ENCODE measurements around the gene GAS6.

Gene GAS6

DNA sequence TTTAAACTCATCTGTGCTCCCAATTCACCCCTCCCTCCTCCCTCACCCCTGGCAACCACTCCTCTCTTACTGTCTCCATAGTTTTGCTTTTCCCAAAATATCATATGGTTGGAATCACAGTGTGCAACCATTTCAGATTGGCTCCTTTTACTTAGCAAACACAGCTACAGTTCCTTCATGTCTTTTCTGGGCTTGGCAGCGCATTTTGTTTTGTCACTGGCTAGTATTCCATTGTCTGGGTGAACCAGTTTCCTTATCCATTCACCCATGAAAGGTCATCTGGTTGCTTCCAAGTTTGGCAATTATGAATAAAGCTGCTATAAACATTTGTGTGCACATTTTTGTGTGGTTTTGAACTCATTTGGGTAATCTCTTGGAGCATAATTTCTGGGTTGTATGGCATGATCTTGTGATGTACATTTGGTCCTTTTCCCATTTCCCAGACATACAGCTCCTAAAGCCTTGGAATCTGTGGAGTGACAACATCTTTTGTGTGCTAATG is 23.9 kb upstream of the GAS6 start:
- no peak for DNase-seq (ENCODE audit: low read depth)

DNA sequence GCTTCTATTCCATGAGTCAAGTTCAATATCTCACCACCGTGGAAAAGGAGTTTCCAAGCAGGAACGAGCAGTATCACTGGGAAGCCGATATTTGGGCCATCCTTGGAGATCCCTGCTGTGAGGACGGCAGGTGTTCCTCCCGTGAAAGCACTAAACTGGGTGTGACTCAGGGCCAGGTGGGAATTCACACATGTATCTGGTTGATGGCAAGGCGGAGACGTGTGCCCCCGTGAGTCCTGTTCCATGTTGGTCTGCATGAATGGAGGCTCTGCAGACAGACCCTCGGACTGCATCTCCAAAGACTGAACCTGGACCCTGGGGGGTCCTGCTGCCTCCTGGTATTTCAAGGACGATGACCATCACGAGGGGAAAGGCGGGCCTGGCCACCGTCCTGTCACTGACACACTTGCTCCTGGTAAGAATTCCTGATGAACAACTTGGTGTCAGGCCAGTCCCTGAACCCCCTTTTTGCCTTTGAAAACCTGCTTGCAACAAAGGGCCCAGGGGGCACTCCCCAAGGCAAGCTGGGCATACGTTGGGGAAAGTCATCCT is 22.8 kb upstream of the GAS6 start:
- DNase-seq (ENCODE audit: low read depth): no peak

DNA sequence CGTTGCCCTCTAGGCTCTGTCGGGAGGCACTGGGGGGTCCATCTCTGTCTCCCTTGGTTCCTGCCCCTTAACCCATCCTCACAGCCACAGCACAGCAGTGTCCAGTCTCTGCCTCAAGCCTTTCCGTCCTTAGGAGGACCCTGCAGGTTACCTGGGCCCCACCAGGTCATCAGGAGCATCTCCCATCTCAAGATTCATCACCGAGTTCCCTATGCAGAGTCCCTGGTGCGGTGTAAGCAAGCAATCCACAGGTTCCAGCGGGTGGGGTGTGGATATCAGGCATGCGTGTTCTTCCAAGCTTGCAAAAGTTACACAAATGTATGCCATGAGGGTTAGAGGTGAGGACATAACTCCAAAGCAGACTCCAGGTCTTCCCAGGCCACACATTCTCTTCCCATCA is 20.9 kb upstream of the GAS6 start:
- no peak for DNase-seq (ENCODE audit: low read depth)

DNA sequence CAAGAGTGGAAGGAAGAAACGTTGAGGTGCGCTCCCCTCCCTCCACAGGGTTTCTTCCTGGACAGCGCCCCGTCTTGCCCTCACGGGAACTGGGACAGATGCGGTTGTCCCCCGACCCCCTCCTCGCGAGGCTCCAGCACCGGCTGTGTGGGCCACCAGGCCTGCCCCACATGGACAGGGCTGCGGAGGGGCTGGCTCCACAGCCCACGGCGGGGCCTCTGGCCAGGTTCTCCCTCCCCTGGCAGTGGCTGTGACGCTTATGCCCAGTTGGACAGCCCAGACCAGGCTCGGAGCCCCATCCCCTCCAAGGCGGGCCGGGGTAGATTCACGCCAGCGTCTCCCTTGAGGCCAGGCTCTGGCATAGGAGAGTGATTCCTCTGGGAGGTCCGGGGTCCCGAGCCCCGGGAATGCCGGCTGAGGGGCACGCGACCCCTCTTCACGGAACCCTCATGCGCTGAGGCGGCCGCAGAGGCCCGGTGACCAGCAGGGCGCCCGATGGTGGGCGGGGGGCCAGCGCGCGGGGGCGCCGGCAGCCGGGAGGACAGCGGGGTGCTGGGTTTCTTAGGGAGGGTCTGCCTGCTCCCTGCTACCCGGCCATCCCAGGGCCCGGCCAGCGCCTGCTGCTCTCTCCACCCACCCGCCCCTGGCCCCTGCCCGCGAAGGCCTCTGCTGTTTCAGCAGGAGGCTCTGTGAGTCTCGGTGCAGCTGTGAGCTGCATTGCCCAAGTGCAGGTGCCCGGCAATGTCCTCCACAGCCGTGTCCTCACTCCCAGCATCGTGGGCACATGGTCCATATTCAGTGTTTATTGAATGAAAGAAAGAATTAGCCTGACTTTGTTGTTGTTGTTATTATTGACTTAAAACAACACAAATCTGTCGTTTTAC is 20.3 kb upstream of the GAS6 start:
- no peak for DNase-seq (ENCODE audit: low read depth)

DNA sequence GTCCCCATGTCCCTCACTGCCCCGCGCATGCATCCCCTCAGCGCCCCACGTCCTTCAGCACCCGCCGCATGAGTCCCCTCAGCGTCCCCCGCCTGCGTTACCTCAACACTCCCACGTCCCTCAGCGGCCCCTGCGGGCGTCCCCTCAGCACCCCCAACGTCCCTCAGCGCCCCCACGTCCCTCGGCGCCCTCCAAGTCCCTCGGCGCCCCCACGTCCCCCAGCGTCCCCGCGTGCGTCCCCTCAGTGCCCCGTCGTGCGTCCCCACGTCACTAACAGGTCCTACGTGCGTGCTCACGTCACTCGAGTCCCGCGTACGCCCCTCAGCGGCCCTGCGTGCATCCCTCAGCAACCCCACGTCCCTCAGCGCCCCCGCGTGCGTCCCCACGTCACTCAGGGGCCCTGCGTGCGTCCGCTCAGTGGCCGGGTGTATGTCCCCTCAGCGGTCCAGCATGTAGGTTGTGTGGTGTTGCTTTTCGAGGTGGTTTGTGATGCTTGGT is 19.5 kb upstream of the GAS6 start:
- DNase-seq (ENCODE audit: low read depth): no peak

DNA sequence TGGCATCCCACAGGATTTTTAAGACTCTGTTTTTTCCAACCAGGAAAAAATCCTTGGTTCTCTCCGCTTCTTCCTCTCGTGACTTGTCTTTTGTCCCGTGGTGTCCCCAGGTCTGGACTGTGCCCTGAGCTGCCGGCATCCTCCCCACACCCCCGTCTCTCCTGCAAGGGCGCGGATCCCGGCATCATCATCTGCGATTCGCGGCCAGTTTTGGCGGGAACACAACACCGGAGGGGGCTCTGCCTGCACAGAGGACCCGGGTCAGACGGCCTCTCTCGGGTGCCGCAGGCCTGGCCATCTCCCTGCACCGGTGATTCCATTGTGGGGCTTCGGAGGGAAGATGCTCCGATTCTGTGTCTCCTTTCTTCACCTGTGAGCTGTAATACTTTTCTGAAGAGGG is 18.8 kb upstream of the GAS6 start:
- no peak for DNase-seq (ENCODE audit: low read depth)

DNA sequence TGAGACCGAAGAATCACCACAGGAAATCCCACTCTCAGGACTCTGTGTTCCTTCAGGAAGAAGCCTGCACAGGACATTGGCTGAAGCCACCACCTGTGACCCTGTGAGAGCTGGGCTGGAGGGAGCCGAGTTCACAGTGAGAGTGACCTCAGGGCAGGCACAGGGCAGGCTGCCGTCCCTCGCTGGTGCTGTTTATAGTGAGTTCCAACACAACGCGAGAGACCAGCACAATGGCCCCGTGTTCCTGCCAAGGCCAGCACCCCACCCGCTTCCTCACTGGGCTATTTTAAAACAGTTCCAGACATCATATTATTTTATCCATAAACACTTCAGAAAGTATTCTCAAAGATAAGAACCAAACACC is 18.4 kb upstream of the GAS6 start:
- DNase-seq (ENCODE audit: low read depth): no peak

DNA sequence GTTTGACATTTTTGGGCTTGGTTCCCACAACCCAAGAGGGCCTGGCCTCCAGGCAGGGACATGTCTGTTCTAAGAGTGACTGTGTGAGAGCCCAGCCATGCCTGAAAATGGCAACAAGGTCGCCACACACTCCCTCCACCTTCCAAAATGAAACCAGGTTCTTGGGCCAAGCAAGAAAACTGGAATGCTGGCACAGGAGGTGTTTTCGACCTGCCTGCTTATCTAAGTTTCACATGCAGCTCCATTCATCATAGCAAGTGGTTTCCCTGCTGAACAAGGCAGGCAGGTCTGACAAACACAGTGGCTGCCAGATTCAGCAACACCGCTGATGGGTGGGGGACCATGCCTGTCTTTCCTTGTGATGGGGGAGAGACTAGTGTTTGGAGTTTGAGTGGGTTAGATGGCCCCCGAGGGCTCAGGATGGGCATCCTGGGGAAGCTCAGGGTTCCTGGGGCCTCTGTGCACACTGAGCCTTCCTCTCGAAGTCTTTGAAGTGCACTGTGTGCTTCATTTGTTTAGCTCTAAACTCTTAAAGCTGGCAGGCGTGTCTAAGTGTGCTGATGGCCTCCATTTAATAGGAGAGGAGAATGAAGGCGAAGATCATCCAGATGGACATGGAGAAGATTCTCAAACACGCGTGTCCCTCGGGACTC is 17.9 kb upstream of the GAS6 start:
- DNase-seq (ENCODE audit: low read depth): no peak

DNA sequence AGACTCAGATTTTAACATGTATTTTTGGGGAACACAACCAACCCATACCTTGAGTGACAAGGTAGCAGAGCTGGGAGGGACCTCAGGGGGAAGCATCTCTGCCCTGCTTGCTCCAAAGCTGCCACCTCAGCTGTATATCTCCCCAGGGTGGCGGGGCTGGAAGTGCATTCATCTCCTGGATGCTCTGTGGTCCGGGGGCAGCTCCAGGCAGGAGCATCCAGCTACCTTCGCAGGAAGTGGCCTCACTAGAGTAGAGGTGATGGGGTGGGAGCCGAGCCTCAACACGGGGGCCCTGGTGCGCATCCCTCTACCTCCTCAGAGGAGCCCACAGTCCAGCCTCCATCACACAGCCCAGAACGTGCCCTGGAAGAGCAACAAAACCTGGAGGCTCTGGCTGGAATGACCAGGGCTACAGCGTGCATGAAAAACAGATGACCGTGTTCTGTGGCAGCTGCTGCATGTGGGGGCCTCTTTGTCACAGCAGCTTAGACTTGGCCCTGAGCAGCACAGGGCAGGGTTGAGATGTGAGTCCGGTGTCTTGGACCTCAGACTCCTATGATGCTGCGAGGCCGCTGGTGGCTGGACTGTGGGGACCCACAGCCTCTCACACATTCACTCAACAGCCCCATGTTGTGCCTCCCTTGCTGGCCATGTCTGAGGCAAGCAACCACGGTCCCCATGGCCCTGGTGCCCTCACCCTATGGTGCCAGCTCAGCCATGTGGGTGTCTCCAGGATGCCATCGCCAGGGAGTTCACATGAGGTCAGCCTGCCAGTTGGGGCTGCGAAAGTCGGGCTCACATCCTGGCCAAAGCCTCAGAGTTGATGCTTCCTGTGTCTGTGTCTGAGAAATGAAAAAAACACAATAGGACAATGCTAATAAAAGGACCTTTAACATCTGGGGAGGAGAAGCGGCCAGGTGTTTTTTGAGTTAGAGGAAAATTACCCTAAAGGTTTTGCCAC is 17.1 kb upstream of the GAS6 start:
- DNase-seq (ENCODE audit: low read depth): no peak

DNA sequence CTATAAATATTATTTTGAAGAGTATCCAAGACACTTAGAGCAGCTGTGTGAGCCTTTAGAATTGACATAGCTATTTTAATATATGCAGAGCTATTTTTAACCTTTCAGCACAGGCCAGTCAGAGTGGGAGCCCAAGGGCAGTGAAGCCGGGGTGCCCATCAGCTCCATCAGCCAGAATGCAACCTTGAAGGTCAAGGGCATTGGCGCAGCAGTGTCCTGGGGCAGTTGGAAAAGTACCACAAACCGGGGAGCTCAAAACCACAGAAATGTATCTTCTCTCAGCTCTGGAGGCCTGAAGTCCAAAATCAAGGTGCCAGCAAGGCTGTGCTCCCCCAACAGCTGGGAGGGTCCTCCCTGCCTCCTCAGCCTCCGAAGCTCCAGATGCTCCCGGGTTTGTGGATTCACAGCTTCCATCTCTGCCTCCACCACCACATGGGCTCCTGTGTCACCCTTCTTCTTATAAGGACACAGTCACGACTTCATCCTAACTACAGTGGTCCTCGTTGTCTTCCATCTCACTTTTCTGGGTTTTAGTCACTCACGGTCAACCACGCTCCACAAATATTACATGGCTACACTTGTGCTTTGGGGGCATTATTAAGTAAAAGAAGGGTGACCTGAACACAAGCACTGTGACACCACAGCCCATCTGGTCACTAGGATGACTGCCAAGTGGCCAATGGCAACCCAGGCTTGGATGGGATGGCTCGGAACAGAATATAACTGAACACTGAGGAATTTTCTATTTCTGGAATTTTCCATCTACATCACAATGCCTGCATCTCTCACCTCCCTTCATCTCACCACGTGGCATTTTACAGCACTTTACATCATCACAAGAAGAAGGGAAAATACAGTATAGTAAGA is 15.9 kb upstream of the GAS6 start:
- DNase-seq (ENCODE audit: low read depth): no peak

DNA sequence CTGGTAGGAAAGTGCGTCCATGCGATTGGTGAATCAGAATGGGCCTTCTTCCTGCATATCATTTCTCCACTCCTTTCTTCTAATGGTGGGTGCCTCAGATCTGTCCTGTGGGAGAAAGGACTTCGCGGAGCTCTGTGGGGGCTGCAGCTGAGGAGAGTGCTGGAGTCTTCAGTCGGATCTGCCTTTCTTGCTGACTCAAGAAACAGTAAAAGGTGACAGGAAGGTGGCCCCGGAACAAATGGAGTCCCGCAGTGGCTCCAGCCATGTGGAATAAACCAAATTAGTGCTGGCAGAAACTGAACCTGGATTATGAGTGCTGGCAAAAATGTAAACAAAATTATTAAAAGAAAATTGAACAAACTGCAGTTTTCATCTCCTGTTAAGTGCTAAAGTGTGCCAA is 15.1 kb upstream of the GAS6 start:
- DNase-seq (ENCODE audit: low read depth): no peak

DNA sequence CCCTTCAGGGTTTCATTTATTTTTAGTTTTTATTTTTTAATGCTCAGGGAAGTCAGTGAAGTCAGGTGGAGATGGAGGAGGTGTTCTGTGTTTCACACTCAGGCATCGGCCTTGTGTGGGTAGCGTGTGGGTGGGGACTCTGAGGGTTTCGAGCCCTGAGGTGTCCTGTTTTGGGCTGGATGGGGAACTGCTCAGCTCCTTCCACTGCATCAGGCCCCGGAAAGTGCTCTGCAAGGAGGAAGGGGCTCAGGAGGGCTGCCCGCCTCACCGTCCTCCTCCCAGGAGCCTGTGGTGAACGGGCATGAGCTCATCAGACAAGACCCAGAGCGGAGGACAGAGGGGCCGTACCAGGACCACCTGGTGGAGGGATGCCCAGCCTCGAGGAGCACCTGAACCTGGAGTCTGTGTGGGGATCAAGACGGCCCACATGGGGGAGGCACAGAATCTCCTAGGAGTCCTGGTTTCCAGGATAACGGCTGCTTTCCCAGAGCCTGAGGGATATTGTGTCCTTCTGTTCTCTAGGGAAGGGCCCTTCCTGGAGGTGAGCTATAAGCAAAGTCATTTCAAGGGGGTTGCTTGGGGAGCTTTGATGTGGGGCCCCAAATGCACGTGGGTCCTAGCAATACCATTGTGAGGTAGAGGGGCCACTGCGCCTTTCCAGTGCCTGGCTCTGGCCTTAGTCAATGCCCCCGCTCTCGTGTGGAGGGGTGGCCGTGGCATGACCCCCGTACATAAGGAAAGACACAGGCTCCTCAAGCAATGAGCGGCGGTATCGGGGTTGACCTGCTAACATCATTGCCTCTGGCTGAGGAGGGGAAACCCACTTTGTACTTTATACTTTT is 13.5 kb upstream of the GAS6 start:
- no peak for DNase-seq (ENCODE audit: low read depth)

DNA sequence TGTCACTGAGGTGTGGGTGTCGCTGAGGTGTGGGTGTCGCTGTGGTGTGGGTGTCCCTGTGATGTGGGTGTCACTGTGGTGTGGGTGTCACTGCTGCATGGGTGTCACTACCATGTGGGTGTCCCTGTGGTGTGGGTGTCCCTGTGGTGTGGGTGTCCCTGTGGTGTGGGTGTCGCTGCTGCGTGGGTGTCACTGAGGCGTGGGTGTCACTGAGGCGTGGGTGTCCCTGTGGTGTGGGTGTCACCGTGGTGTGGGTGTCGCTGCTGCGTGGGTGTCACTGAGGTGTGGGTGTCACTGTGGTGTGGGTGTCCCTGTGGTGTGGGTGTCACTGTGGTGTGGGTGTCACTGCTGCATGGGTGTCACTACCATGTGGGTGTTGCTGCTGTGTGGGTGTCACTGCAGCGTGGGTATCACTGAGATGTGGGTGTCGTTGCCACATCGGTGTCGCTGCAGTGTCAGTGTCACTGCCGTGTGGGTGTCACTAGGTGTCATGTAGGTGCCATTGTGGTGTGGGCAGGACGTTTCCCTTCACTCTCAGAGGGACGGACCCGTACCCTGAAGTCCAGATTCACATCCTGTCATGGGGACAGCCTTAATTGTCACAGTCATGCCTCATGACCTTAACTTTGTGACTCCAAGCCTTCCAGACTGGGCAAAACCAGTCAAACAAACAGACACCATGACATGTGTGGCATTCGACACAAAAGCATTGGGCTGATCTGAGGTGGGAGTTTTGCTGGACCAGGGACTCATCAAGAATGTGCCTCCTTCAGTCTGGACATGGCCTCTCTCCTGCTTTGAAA is 12.7 kb upstream of the GAS6 start:
- DNase-seq (ENCODE audit: low read depth): no peak

DNA sequence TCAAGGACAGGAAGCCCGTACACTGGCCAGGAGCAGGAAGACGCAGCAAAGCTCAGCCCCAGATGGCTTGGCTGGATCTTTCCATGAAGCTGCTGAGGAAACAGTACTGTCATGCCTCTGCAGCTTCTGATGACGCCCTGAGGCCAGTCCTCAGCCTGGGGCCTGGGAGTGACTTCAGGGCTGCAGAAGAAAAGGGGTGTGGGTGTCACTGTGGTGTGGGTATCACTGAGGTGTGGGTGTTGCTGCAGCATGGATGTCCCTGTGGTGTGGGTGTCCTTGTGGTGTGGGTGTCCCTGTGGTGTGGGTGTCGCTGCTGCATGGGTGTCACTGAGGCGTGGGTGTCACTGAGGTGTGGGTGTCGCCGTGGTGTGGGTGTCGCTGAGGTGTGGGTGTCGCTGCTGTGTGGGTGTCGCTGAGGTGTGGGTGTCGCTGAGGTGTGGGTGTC is 12.0 kb upstream of the GAS6 start:
- DNase-seq (ENCODE audit: low read depth): no peak

DNA sequence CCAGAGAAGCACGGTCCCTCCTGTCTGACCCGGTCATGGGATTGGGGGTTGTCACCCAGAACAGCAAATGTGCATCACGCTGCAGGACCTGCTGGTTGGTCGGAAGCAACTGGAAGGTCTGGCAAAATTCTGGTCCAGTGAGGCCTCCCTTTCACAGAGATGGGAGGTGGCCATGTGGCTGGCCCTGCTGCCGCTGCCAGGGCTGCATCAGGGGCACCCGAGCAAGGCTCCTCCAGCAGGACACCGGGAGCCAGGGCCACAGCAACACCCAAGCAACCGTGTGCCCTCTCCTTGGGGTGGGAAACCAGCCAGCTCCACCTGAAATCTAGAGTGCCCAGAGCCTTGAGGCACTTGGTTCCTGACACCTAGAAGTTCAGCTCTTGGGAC is 11.5 kb upstream of the GAS6 start:
- DNase-seq (ENCODE audit: low read depth): no peak

DNA sequence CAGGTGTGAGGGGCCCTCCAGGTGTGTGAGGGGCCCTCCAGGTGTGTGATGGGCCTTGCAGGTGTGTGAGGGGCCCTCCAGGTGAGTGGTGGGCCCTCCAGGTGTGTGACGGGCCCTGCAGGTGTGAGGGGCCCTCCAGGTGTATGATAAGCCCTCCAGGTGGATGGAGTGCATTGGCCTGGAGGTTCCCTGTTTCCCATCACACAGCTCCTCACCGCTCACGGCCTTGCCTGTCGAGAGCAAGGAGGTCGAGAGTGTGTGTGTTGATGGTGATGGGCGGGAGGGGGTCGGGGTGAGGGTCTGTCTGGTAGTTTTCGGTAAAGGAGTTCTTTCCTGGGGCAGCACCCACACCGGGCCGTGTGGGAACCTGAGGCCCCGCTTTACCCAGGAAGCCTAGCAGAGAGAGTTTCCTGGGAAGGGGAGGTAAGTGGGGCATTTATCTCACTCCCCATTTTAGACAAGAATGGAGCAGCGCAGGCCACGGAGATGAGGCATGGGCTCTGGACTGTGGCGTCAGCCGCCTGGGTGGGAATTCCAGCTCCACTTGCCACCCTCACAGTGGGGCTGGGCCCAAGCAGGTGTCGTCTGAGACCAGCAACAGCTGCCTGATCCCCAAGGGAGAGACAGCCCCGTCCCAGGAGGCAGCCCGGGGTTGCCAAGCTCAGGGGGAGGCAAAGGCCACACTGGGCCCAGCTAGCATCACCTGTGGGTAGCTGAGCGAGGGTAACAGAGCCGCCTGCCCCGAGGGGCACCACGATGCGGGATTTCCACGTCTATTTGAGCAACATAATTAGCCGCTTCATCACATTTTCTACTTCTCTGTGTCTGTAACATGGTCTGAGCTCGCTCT is 10.9 kb upstream of the GAS6 start:
- DNase-seq (ENCODE audit: low read depth): no peak

DNA sequence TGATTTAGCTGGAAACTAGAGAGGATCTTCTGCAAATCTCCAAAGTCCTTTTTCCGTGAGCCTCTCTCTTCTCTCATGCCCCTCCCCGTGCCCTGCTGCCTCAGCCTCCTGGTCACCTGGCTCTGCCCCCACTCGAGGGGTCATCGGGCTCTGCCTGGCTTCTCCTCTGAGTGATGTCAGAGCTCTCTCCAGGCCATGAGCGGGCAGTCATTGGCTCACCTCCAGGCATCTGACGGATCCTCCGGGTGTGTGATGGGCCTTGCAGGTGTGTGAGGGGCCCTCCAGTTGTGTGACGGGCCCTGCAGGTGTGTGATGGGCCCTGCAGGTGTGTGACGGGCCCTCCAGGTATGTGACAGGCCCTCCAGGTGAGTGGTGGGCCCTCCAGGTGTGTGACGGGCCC is 10.3 kb upstream of the GAS6 start:
- DNase-seq (ENCODE audit: low read depth): no peak

DNA sequence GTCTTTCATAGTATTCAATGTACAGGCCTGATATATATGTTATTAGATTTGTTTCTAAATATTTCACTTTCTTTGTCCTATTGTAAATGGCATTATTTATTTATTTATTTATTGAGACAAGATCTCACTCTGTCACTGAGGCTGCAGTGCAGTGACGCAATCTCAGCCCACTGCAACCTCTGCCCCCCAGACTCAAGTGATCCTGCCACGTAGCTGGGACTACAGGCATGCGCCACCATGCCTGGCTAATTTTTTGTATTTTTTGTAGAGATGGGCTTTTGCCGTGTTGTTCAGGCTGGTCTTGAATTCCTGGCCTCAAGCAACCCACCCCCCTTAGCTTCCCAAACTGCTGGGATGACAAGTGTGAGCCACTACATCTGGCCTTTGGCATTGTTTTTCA is 5.4 kb upstream of the GAS6 start:
- DNase-seq (ENCODE audit: low read depth): no peak
